DLD1 (cell line): Measurements from ENCODE around the gene DFFB.
"Not testable (repeated sequence)": the region's sequence is repeated elsewhere in the genome, so short reads cannot be mapped to it uniquely, and the experiment has no call there.

Source experiments
- in situ Hi-C: cut with HindIII; loops from 2 replicates; pipeline ENCODE4 v1.10.0; 2017; ENCODE audit warnings: low sequenced_read_pairs

The DFFB gene

GRCh38 chr1:3856923-3857790 lies at the start of gene DFFB, which contains the start of gene CEP104:
Gene DFFB, plus strand, starts transcription at chr1:3857476. Its CDS starts 128 bp downstream, at chr1:3857604.
Gene CEP104, minus strand, starts transcription at chr1:3857211. Its CDS starts 4,804 bp downstream, at chr1:3852407.
- in situ Hi-C loops: no loop called here

- in situ Hi-C loops: no loop called here
Observed at GRCh38 chr1:3807769-3808168, 49.5 kb upstream of the DFFB start.

GRCh38 chr1:3809680-3810079 lies 47.6 kb upstream of the DFFB start:
- in situ Hi-C loops: no loop called here

- in situ Hi-C loops: not testable (repeated sequence)
Observed at GRCh38 chr1:3810149-3810761, 47.0 kb upstream of the DFFB start.

GRCh38 chr1:3811595-3811911 lies 45.7 kb upstream of the DFFB start:
- in situ Hi-C loops: no loop called here

- in situ Hi-C loops: no loop called here
Observed at GRCh38 chr1:3814065-3814464, 43.2 kb upstream of the DFFB start.

GRCh38 chr1:3814771-3815561 lies 42.3 kb upstream of the DFFB start:
- in situ Hi-C loops: no loop called here

- in situ Hi-C loops: no loop called here
Observed at GRCh38 chr1:3816331-3817137, 40.7 kb upstream of the DFFB start.

GRCh38 chr1:3817138-3817740 lies 40.0 kb upstream of the DFFB start:
- in situ Hi-C loops: no loop called here

GRCh38 chr1:3817821-3818597 lies 39.3 kb upstream of the DFFB start:
- in situ Hi-C loops: no loop called here

- in situ Hi-C loops: no loop called here
Observed at GRCh38 chr1:3819771-3820200, 37.5 kb upstream of the DFFB start.

- in situ Hi-C loops: no loop called here
Observed at GRCh38 chr1:3820316-3820715, 37.0 kb upstream of the DFFB start.

GRCh38 chr1:3821004-3821403 lies 36.3 kb upstream of the DFFB start:
- in situ Hi-C loops: no loop called here

GRCh38 chr1:3821447-3821846 lies 35.8 kb upstream of the DFFB start:
- in situ Hi-C loops: no loop called here

GRCh38 chr1:3821908-3822307 lies 35.4 kb upstream of the DFFB start:
- in situ Hi-C loops: no loop called here

- in situ Hi-C loops: no loop called here
Observed at GRCh38 chr1:3822421-3822820, 34.9 kb upstream of the DFFB start.

GRCh38 chr1:3824650-3825049 lies 32.6 kb upstream of the DFFB start:
- in situ Hi-C loops: no loop called here

- in situ Hi-C loops: no loop called here
Observed at GRCh38 chr1:3825356-3825755, 31.9 kb upstream of the DFFB start.

- in situ Hi-C loops: no loop called here
Observed at GRCh38 chr1:3827813-3828307, 29.4 kb upstream of the DFFB start.
